Peyer's patch (tissue), 4 donors: Measurements from ENCODE around the gene GPR18.

Experiments
- POLR2A ChIP-seq, 2 donors: fragments of 450-650 bp; IDR thresholded peaks; one replicate each; pipeline ENCODE4 v1.5.1; 2017; ENCODE audit warnings: antibody characterized with exemption in 2 of 2, mild to moderate bottlenecking in 2 of 2, moderate library complexity in 2 of 2
- TF ChIP-seq, protein P1 (sequence below), 6 experiments: fragments of 450-650 bp in 4 of 6; fragments of 200-600 bp in 2 of 6; sonication (generic) in 1 of 6; IDR thresholded peaks; one replicate each; pipeline ENCODE4 v1.5.1; 2017 to 2019; ENCODE audit warnings: antibody characterized with exemption in 6 of 6, mild to moderate bottlenecking in 3 of 6, moderate library complexity in 1 of 6

DNA sequence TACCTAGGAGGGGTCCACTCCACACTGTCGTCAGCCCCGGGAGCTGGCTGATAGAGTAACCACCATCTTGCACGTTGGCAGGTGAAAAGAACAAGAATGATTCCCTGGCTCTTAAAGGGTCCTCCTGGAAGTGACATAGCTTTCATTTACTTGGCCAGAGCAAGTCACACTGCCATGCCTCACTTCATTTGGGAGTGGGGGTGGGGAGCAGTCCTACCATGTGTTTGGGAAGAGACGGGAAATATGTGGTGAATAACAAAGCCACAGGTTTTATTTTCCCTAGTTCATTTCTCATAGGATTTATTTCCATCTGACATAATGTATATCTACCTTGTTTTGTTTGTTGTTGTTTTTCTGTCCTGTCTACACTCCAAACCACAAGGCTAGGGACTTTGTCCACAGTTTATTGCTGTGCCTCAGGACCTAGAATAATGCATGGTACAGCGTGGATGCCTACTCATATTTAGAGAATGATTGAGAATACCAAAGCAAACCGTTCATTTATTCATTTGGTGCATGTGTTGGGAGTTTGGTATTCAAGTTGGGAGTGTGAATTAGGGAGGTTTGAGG is 30.8 kb downstream of the GPR18 start:
- TF ChIP-seq, protein P1, sequence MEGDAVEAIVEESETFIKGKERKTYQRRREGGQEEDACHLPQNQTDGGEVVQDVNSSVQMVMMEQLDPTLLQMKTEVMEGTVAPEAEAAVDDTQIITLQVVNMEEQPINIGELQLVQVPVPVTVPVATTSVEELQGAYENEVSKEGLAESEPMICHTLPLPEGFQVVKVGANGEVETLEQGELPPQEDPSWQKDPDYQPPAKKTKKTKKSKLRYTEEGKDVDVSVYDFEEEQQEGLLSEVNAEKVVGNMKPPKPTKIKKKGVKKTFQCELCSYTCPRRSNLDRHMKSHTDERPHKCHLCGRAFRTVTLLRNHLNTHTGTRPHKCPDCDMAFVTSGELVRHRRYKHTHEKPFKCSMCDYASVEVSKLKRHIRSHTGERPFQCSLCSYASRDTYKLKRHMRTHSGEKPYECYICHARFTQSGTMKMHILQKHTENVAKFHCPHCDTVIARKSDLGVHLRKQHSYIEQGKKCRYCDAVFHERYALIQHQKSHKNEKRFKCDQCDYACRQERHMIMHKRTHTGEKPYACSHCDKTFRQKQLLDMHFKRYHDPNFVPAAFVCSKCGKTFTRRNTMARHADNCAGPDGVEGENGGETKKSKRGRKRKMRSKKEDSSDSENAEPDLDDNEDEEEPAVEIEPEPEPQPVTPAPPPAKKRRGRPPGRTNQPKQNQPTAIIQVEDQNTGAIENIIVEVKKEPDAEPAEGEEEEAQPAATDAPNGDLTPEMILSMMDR (IDR thresholded peaks at IDR 0.05): no peak
- no peak for TF ChIP-seq POLR2A (IDR thresholded peaks at IDR 0.05)
